GM18907 (cell line): ENCODE data around the gene COASY.

Experiments
- ATAC-seq: cut with Tn5 transposase; IDR thresholded peaks from one replicate; pipeline ENCODE4 v1.9.1; 2021; ENCODE audit warnings: mild to moderate bottlenecking, moderate library complexity; ENCODE audit not compliant: unreplicated experiment

The COASY gene

DNA sequence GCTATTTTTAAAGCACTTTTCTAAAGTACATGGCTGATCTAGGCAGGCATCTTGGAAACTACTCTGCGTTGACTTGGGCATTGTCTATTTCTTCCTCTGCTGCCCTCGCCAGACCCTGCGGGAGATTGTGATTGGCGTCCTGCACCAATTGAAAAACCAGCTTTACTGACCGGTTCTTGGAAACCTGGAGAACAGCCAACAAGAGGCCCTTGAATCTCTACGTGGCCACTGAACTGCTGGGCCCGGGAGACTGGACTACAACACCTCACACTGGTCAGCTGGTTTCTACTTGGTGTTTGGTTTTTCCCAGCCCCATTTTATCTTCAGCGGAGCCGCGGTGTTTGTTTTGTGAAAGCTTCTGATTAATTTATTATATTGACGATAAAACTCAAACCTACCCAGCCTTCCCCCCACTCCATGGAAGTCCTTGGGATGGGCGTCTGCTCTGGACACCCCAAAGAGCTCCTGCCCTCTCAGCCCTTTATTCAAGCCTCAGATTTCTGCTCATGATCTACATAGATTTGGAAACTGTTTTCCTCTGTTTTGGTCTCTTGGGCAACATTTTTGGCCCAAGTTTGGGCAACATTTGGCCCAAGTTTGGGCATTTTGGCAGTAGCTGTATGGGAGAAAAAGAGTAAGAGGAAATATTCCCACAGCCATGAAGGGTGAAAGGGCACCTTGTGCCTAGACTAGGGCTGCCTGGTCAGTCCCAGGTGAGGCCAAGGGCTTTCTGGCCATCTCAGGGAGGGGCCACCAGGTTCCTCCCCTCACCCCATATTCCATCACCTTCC, 9.7 kb downstream of the COASY start:
- ATAC-seq = no peak

DNA sequence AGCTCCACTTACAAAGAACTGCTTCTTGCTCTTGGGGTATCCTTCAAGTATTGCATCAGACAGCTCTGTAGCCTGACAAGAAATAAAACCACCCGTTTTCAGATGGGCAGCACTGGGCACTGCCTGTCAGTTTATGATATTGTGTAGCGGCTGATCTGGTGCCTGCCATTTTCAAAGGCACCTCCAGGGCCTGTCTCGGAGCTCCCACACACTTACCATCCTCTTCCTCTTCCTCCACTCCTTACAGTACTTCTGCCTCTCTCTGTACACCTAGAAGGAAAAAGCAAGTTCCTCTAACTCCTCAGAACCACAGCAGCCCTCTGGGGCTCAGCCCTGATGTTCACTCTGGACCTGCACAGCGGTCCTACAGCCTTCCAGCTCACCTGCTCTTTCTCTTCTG, 11.1 kb downstream of the COASY start:
- no peak for ATAC-seq

DNA sequence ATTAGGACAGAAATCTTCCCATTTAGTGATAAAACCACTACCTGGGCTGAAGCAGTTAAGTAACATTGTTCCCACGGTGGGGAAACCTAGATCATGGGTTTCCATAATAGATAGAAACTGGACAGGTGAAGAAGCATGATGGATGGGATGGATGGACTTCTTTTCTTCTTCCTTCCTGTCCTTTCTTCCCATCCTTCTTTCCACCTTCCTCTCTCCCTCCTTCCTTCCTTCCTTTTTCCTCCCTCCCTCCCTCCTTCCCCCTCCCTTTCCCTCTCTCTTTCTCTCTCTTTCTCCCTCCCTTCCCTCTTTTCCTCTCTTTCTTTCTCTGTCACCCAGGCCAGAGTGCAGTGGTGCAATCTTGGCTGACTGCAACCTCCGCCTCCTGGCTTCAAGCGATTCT, 12.5 kb downstream of the COASY start:
- no peak for ATAC-seq

DNA sequence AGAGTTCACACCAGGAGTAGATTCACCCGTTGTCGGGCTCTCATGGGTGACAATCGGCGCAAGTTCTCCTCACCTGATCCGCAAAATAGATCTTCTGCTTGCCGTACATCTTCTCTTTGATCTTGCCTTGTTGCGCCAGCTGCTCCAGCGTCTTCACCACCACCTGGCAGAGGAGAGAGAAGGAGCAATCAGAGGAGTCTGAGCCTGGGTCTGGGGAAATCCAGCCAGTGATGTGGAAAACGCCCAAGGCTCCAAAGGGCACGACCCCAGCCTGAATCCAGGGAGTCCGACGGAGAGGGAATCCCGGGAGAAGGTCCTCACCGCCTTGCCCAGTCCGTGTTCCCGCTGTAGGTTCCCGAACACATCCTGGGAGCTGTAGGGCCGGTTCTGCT, 15.2 kb downstream of the COASY start:
- peak; percentile 3 for ATAC-seq

DNA sequence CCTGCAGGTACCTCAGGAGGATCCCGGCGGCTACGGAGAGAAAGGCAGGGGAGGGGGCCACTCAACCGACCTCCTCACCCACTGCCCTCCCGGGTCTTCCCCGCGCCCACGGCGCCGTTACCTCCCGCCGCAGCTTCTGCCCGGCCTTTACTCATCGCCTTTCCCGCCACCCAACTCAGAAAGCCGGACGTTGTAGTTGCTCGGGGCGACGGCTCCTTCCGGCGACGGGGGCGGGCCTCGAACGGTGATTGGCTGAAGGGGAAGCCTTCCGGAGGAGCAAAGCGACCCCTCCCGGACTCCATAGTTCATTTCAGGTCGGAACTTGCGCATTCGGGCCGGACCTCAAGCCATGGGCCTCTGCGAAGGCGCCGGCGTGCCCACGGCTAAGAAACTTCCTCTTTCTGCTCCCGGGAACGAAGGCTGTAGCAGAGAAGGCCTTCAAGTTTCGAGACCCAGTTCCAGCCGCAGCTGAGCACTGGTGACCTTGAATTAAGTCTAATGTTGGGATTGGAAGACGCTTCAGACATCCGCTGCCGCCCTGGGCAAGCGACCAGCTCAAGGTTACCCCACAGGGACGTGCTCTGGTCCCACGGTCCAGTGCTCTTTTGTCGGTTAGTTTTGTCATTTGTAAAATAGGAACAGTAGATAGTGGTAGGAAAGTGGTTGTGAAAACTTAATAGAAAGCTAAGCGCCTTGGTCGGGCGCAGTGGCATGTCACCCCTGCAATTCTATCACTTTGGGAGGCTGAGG, 15.8 kb downstream of the COASY start, which contains the start of gene PSMC3IP:
PSMC3IP (minus strand) TSS at position 198 of the 750 bp plus-strand sequence; CDS start at position 155, 43 bp downstream.
- ATAC-seq = peak; percentile 72

DNA sequence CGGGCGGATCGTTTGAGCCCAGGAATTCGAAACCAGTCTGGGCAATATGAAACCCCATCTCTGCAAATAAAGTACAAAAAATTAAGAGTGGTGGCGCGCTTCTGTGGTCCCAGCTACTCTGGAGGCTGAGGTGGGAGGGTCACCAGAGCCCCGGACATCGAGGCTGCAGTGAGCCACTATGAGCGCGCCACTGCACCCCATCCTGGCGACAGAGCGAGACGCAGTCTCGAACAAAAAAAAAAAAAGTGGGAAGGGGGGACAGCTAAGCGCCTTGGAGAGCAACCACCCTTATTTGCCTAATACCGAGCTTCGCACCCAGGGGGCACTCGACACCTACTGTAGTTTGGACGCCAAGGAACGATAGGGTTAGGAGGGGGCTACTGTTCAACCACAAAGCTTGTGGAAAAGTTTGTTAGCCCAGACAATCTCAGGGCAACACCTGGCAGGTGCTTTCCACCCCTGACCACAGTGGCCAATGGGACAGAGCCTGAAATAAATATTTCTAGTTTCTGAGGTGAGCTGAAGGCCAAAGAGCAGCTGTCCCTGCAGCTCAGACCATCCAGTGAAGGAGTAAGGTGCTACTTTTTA, 16.4 kb downstream of the COASY start:
- peak; percentile 62 for ATAC-seq

DNA sequence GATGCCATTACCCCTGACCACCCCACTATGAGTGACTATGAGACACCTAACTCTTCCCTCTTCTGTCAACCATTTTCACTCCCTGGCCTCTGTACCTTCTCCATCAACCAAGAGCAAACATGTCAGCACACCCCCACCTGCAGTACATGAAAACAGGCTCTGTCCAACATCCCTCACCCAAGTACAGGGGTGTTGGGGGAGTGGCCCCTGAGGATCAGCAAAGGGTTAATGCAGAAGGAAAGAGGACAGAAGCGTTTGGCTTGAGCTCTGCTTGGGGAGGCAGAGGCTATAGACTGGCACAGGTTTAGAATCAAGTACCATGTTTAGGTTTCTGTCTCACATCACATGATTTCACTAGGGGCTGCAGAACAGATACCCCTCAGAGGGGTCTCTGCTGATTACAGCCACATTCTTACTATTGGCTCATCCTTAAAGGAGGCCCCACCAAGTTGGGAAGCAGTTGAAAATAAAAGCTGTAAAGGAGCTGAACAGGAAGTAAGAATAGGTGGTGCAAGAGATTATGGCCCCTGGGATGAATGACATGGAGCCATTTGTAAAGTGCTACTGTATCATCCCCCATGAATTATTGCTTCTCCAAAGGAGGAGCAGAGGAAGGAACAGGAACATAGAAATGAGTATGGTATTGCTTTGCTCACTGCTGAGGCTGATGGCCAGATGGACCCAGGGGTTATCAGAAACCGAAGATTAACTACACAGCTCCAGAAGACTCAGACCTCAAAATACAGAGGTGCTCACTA, 18.0 kb downstream of the COASY start:
- ATAC-seq = no peak

DNA sequence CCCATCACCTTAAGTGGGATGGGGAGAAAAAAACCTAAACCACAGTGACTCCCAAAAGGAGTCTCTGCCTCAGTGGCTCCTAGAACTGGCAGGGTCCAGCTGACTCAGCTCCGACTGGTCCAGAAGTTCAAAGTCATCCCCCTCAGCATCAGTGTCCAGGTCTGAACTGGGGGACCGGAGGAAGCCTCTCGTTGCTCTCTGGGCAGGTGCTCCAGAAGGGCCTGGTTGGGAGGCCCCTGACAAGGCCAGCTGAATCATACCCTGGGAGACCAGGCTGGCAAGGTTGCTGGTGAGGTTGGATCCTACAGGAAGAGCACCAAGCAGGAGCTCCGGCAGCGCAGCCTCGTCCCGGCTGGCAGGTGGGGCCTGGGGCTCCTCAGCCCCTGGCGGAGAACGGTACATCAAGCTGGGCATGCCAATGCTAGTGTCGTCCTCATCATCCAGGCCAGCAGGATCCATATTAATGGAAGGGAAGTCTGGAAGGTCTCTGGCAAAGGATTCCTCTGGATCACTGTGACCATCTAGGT, 19.9 kb downstream of the COASY start:
- no peak for ATAC-seq

DNA sequence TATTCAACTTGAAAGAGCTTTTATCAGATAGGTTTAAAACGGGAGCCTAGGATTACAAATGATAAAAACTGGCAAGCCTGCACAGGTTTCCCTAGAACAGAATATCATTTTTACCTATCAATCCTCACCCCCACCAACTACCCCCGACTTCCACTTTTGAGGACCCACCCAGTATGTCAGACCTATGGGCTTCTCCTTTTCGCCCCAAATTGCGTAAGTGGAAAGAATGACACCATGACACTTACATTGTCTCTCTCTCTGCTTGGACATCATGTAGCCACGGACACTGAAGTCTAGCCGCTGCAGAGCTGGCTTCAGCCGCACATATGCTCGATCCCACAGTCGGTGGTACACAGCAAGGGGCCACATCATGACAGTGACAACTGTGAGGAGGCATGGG, 22.9 kb downstream of the COASY start:
- ATAC-seq = no peak

DNA sequence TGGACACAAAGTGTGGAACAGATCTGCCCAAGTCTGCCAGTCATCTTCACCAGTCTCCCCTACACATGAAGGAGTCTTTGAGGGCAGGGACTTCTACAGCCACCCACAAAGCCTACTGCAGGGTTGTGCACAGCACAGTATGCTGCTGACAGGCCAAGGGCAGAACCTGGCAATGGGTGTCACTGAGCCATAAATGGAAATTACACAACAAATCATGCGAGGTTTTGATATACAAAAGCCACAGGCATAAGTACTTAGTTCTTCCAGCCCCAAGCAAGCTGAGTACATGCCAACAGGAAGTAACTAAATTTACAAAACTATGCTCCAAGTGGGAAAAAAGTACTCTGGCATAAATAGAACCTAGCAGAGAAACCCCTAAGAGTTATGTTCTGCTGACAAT, 23.4 kb downstream of the COASY start:
- ATAC-seq = no peak

DNA sequence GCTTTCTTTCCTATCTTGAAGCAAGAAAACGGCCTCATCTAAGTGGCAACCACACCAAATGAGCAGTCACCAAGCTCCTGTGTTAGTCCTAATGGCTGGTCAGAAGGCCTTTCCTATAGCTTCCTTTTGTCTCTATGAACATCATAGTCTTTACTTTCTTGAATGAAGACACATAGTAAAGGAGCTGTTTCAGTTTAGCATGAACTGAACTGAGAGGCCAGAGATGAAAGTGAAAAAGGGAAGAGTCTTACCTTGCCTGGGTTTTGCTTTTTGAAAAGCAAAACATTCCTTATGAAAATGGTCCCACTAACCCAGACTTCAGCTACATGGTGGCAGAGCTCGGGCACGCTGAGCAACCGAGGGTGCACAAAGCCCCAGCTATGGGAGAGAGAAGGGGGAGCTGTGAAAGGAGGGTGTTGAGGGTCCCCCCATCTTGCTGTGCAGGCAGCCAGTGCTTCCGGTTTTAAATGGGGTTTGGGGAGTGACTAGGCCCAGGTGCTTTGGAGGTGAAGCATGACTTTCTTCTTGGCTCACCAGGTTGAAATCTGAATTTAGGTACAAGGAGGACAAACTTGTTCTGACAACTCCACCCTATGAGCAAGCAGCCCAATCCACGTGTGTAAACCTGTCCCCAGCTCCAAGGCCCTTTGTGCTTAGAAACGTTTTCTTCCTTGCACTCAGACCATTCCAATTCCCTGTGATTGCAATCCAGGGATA, 24.7 kb downstream of the COASY start:
- ATAC-seq = no peak

DNA sequence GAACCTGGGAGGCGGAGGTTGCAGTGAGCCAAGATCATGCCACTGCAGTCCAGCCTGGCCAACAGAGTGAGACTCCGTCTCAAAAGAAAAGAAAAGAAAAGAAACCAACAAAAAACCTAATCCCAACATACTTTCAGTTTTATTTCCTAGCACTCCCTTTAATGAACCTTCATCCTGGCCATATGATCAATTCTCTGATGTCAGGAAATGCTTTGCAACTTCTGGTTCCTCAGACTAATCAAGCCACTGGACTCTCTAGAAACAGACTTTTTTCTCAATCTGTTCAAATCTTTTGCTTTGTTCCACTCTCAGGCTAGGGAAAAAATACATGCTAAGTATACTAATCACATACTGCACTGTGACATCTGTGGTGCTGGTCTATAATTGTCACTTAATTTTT, 28.9 kb downstream of the COASY start:
- ATAC-seq = no peak

DNA sequence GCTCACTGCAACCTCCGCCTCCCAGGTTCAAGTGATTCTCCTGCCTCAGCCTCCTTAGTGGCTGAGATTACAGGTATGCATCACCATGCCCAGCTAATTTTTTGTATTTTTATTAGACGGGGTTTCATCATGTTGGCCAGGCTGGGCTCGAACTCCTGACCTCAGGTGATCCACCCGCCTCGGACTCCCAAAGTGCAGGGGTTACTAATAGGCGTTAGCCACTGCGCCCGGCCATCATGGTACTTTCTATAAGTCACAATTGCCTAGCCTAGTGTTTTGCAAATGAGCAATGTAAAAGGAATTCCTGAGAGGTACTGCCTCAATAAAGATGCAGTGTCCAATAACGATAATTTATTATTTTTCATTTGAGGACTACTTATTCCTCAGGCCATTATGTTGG, 29.5 kb downstream of the COASY start:
- no peak for ATAC-seq

DNA sequence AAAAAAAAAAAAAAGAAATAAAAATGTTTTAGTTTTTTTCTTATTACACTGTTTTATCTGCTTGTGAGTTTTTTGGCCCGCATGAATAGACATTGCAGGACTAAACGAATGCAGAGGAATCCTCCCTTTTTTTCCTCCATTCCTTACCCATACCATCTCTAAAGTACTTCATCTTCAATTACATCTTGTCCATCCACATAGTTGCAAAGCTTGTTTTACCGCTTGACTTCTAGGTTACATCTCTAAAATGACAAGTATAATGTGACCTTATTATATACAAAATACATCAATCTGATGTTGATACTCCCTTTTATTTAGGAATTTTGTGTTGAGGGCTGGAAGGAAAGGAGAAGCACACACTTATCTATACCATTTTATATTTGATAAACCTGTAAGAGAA, 34.4 kb downstream of the COASY start:
- ATAC-seq = no peak

DNA sequence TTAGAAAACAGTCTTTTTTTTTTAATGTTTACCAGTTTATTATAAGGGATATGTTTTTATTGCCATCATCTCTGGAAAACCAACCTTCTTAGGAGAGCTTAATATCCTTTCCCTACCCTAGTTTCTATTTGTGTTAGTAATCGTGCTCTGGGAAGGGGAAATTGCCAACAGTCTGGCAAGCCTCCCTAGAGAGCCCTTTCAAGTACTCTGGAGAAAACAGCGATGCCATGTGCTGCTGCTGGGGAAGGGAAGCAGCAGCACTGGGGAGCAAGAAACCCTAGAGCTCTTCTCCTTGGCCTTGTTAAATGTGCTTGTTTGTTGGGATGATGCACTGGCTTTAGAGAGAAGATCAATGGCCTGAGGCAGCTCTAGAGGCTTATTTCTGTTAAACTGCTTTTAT, 37.0 kb downstream of the COASY start:
- ATAC-seq = no peak

DNA sequence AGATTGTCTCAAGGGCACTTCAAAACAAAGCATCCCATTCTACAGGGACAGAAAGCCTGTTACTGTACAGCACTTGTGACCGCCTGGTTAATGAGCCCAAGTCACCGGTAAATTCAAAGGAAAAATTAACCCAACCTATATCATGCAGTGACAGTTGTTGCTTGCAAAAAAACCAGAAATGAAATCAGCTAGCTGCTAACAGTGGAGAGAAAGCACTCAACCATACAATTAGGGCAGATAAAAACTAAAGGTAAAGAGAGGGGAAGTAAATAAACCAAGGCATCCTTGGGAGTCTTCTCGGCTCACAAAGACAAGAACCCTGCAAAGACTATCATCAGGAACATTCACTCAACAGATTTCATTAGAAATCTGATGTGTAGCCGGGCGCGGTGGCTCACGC, 41.4 kb downstream of the COASY start:
- ATAC-seq = no peak

DNA sequence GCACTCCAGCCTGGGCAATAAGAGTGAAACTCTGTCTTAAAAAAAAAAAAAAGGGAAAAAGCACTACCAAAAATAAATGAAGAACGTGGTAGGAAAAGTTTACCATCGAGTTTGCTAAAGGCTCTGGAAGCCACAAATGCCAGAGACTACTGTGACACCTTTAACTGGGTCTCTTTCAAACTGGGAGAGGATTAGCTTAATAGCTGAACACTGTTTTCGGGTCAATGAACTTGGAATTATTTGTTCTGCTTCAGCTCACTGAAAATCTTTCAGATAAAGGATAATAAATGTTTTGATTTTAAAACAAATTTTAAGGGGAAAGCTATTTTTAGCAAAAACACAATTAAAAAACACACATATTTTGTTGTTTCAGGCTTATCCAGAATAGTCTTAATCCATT, 45.8 kb downstream of the COASY start:
- no peak for ATAC-seq

DNA sequence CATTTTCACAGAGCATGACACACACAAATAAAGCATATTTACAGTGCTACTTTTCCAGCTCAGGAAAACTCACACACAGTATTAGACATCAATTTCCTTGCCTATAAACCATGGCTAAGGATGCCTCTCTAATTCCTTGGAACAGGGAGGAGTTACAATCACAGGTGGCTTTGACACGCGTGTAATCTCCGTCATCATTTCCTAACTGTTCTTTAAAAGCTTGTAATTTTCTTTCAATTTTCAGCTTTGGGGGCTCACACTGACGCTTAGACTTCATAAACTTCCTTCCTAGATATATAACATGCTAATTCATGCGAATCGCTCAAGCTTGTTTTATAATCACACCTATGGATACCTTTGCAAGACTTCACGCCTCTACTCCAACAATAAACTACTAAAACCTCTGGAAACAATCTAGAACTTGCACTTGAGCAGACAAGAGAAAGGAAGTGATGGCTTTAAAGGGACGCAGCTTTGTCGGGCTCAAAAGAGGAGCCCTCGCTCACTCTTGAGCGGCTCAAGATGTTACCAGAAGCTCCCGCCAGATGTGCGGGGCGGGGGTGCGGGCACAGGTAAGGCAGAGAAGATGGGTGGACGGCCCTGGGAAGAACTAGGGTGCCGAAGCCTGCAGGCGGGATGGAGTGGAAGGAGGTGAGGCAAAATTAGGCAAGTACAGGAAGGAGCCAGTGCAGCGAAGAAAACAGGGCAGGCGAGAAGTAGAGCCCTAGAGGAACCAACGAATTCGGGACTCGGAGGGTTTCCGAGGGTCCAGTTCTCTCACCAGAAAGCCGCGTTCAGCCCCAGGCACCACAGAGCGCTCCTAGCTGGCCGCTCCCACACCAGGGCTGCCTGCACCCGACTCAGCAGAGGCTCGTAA, 46.6 kb downstream of the COASY start:
- peak; percentile 36 for ATAC-seq

DNA sequence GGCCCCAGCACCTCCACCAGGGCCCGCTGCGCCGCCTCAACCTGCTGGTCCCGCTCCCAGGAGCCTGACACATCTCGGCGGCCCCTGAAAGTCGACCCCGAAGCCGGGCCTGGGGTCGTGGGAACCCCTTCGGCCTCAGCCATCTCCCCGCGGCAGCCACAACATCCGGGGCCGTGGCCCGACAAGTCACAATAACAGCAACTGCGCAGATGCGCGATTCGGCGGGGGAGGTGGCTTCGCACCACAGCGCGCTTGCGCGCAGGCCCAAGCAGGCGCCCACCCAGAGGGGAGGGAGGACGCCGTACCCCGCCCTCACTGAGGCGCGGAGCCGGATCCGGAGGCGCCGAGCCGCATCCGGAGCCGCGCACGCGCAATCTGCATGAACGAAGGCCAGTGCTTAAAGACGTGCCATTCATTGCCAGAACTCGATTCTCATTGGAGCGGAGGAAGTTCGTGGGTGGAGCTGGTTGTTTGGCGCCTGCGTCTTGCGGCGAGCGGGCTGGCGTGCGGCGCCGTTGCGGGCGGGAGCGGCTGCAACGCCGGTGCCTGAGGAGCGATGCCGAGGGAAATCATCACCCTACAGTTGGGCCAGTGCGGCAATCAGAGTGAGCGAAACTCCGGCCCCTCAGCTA, 47.4 kb downstream of the COASY start, which contains the start of the genes RETREG3 and TUBG1:
RETREG3 (minus strand) TSS at position 193 of the 632 bp plus-strand sequence; CDS start at position 143, 50 bp downstream.
TUBG1 (plus strand) TSS at position 502 of the 632 bp plus-strand sequence; CDS start at position 557, 55 bp downstream.
- peak; percentile 86 for ATAC-seq
